Right ventricle myocardium inferior (tissue), 1 donor: ENCODE data around the gene JOSD1. TPM values are rescaled to one million over a fixed set of nuclear protein-coding genes. Genes with fewer than 3 reads are reported as not detected.

ENCODE experiments used
- ATAC-seq: fragments of 200-7000 bp; cut with Tn5 transposase; one replicate; pipeline ENCODE4 v1.9.1; 2020; ENCODE audit warnings: mild to moderate bottlenecking, moderate library complexity
- DNase-seq: peaks from one replicate; pipeline ENCODE4 v3.0.0; 2021; ENCODE audit errors: missing footprints
- intact Hi-C: fragments of 100-400 bp; cut with DNase I; formaldehyde crosslinking; loops from one replicate; pipeline ENCODE4 v1.11.0; 2022
- total RNA-seq: library from RNA; stranded (reverse); fragmentation: NEBNext Ultra II Directional; extraction: Animal tissue kit (Norgen Biotek cat#: 25700); gene quantifications from one replicate; pipeline ENCODE4 v1.2.1, GENCODE V29; 2021
- donor health status: DM: no; HTN: yes; CAD: no; lungs with severe emphysema.

Gene JOSD1
- total RNA-seq, 1 donor from 2014 or later, result 17.5 TPM

DNA sequence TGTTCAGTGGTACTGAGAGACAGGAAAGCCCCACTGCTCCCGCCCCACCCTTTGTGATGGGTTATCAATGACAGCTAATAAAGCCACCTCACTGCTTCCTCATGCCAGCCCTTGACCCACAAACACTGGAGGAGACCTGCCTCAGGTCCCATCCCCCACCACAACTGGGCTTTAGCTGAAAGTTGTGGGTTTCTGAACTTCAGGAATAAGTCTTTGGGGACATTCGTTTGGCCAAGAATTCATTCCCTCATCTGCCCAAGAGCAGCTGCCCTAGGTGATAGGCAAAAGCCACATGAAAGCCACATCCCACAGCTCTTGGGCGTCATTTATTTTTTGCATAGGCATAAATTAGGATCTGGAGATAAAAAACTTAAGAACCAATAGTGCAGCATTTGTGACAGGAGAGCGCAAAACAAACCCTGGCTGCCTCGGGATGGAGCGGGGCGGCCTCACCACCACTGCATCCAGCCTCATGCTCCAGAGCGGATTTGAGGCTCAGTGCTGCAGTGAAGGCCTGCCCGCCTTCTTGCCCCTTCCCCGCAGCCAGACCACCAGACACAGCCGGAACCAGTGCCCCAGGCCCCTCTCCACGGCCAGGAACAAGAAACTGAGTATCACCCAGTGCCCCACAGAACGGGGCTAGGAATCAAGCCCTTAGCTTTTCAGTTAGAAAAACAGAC is 33.8 kb upstream of the JOSD1 start:
- ATAC-seq (no peak), DNase-seq (no peak)

GRCh38 chr22:38733724-38734381 is 33.1 kb upstream of the JOSD1 start:
- peak; percentile 65 for ATAC-seq
- intact Hi-C loops, result no loop called here
- DNase-seq, result no peak

More for the DNA sequence above, 33.8 kb upstream of the JOSD1 start:
- intact Hi-C loops, result no loop called here

- DNase-seq (no peak), ATAC-seq (peak; percentile 45)
- intact Hi-C loops, result no loop called here
Measured at GRCh38 chr22:38733329-38733723, 32.6 kb upstream of the JOSD1 start.

DNA sequence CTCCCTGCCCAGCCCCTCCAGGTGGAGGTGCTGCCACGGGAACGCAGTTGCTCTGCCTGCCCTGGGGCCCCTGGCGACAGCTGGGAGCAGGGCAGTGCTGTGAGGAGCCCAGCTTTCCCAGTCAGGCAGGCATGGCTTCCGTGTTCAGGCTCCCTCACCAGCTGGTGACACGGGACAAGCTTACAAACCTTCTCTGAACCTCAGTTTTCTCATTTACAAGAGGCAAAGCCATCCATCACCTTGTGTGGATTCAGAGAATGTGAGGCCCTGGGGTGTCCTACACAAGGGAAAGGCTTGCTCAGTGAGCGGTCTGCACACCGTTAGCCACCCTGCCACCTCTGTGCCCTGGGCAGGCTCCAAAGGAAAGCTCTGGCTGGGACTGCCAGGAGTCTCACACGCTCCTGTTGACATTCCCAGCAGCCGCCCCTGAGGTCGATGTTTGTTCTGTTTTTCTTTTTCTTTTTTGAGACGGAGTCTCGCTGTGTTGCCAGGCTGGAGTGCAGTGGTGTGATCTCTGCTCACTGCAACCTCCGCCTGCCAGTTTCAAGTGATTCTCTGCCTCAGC is 31.6 kb upstream of the JOSD1 start:
- DNase-seq (no peak), ATAC-seq (peak; percentile 37)
- intact Hi-C loops, result no loop called here

- intact Hi-C loops, result no loop called here
- DNase-seq (no peak), ATAC-seq (no peak)
Measured at GRCh38 chr22:38731703-38732161, 31.0 kb upstream of the JOSD1 start.

- intact Hi-C loops, result no loop called here
- no peak for DNase-seq
- no peak for ATAC-seq
Measured at GRCh38 chr22:38730411-38730871, 29.7 kb upstream of the JOSD1 start.

DNA sequence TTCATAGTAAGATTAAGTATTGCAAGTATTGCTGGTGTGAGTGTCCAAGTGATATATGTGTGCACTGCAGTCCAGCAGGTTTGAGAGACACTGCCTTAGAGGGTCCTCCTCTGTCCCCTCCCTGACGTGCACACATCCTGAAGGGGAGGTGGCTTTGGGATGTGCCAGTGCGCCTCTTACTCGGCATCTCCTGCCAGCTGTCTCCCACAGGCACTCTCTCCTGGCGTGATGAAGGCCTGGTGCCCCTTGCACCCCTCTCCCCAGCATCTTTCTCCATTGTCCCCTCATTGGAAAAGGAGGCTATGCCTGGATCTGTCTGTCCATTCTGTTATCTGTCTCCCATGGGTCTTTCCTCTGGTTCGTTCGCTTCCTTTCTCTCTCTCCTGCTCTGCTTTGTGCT is 29.2 kb upstream of the JOSD1 start:
- no peak for ATAC-seq
- intact Hi-C loops, result no loop called here
- DNase-seq, result no peak

- intact Hi-C loops, result no loop called here
- ATAC-seq, result no peak
- DNase-seq, result no peak
Measured at GRCh38 chr22:38728871-38729796, 28.4 kb upstream of the JOSD1 start.

- ATAC-seq, result no peak
- intact Hi-C loops, result no loop called here
- no peak for DNase-seq
Measured at GRCh38 chr22:38727530-38728451, 27.0 kb upstream of the JOSD1 start.

GRCh38 chr22:38727123-38727522 is 26.4 kb upstream of the JOSD1 start:
- ATAC-seq (no peak), DNase-seq (no peak)

GRCh38 chr22:38725900-38726655 is 25.3 kb upstream of the JOSD1 start:
- DNase-seq (no peak), ATAC-seq (no peak)
- intact Hi-C loops, result no loop called here

More at GRCh38 chr22:38727123-38727522, 26.4 kb upstream of the JOSD1 start:
- intact Hi-C loops, result no loop called here

- intact Hi-C loops, result no loop called here
- DNase-seq (no peak), ATAC-seq (no peak)
Measured at GRCh38 chr22:38724926-38725571, 24.3 kb upstream of the JOSD1 start.

GRCh38 chr22:38724176-38724575 is 23.4 kb upstream of the JOSD1 start:
- DNase-seq (no peak), ATAC-seq (no peak)
- intact Hi-C loops, result no loop called here

DNA sequence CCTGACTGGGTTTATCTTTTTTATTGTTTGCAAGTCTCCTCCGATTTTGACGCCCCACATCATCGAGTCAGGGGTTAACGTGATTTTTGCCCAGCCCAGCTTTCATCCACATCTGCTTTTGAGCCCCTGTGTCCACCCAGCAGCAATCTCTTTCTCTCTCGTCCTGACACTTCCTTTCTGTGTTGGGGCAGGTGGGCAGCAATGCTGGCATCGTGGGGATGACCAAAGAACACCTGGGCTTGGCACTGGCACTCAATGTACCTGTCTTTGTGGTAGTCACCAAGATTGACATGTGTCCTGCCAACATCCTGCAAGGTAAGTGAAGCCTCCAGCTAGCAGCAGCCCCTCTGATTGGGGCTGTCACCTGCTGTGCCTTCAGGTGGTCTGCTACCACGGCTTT is 20.8 kb upstream of the JOSD1 start:
- DNase-seq, result no peak
- no peak for ATAC-seq
- intact Hi-C loops, result no loop called here

DNA sequence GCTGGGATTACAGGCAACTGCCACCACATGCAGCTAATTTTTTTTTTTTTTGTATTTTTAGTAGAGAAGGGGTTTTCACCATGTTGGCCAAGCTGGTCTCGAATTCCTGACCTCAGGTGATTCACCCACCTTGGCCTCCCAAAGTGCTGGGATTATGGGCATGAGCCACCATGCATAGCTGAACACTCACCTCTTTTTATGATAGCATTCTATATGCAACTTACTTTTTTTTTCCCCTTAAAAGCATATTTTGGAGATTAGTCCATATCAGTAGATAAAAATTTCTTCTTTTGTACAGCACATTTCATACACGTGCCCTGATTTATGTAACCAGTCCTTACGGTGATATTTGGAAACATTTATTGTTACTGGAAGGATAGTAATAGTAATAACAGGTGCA is 19.6 kb upstream of the JOSD1 start:
- ATAC-seq, result no peak

GRCh38 chr22:38719196-38719595 is 18.5 kb upstream of the JOSD1 start:
- no peak for DNase-seq
- no peak for ATAC-seq
- intact Hi-C loops, result no loop called here

More for the DNA sequence above, 19.6 kb upstream of the JOSD1 start:
- intact Hi-C loops, result no loop called here
- DNase-seq, result no peak

DNA sequence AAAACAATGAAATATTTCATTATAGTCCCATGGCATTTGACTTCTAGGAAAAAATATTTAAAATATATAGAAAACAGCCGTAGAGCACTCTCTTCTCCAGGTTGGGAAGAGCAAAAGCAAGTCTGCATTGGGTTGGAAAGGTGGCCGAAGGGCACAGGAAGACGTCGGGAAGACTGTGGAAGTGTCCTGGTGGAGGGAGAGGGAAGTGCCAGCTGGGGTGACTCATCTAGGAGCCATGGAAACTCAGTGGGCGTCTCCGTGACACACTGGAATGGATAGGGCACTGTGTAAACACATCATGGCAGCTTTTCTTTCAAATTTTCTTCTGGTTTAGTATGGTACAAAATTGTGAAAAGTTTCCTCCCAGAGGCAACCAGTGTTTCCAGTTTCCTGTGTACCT is 17.7 kb upstream of the JOSD1 start:
- intact Hi-C loops, result no loop called here
- DNase-seq (no peak), ATAC-seq (peak; percentile 68)
